ENCODE results near the gene RETSAT. TPM values are rescaled to one million over a fixed set of nuclear protein-coding genes. Genes with fewer than 3 reads are reported as not detected.

Gene RETSAT
- total and polyA plus RNA-seq, 2 of the 13 experiments (the other 11 are each of a cell fraction or from before 2014, with no cell fraction given): 46.7 to 61.0 TPM

DNA sequence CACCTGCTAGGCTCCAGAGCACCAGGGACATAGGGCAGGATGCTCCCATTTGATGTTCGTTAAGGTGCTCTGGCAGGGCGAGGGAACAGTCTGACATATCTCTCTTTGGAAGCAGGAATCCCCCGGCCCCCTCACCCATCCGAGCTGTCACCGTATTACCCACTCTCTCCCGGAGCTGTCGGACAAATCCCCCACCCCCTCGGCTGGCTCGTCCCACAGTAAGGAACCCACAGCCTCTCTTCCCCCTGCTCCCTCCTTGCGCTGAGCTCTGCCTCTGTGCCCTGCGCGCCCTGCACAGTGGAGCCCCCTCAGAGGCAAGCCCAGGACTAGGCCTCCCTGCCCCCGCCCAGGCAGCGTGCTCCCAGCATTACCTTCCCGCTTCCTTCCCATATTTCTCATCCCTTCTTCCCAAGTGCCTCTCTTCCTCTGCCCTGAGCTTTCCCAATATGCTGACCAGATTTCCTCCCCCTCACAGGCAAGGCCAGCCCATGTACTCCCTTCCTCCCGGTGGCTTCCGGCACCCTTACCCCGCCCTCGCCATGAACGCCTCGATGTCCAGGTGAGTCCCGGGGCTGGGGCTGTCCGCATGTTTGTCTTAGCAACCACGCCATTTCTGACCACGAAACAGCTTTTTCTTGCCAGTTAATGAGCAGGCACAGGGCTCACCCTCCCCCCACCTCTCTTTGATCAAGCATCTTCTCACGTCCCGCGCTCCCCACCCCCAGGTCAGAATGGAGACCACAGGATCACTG is 50.4 kb downstream of the RETSAT start (continued):
- TF ChIP-seq, protein P1, sequence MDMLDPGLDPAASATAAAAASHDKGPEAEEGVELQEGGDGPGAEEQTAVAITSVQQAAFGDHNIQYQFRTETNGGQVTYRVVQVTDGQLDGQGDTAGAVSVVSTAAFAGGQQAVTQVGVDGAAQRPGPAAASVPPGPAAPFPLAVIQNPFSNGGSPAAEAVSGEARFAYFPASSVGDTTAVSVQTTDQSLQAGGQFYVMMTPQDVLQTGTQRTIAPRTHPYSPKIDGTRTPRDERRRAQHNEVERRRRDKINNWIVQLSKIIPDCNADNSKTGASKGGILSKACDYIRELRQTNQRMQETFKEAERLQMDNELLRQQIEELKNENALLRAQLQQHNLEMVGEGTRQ (IDR thresholded peaks at IDR 0.05; ENCODE audit: low read depth, low read length): no peak
- TF ChIP-seq, protein P1 (CRISPR knock-in tag; IDR thresholded peaks at IDR 0.05; ENCODE audit: borderline replicate concordance): no peak
- TF ChIP-seq HMG20A (CRISPR knock-in tag; IDR thresholded peaks at IDR 0.05; ENCODE audit: borderline replicate concordance) (no peak), PAWR (CRISPR knock-in tag; IDR thresholded peaks at IDR 0.05; ENCODE audit: borderline replicate concordance) (no peak), CHCHD3 (CRISPR knock-in tag; IDR thresholded peaks at IDR 0.05) (no peak), PLRG1 (conservative IDR thresholded peaks at IDR 0.05) (no peak), ZFY (CRISPR knock-in tag; IDR thresholded peaks at IDR 0.05) (no peak), SNAPC2 (CRISPR knock-in tag; IDR thresholded peaks at IDR 0.05) (0 out of 2 replicates have a peak, but pooled peaks have one; percentile 49), ZNF496 (CRISPR knock-in tag; IDR thresholded peaks at IDR 0.05; ENCODE audit: insufficient replicate concordance) (no peak), NCOA5 (CRISPR knock-in tag; IDR thresholded peaks at IDR 0.05) (no peak), KMT2B (CRISPR knock-in tag; IDR thresholded peaks at IDR 0.05) (no peak), EED (CRISPR knock-in tag; IDR thresholded peaks at IDR 0.05) (0 out of 2 replicates have a peak, but pooled peaks have one; percentile 28), ZNF225 (CRISPR knock-in tag; IDR thresholded peaks at IDR 0.05) (peak; percentile 72), ZNF713 (CRISPR knock-in tag; IDR thresholded peaks at IDR 0.05) (0 out of 2 replicates have a peak, but pooled peaks have one; percentile 42)
- TF ChIP-seq, protein P2, sequence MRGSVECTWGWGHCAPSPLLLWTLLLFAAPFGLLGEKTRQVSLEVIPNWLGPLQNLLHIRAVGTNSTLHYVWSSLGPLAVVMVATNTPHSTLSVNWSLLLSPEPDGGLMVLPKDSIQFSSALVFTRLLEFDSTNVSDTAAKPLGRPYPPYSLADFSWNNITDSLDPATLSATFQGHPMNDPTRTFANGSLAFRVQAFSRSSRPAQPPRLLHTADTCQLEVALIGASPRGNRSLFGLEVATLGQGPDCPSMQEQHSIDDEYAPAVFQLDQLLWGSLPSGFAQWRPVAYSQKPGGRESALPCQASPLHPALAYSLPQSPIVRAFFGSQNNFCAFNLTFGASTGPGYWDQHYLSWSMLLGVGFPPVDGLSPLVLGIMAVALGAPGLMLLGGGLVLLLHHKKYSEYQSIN (CRISPR knock-in tag; IDR thresholded peaks at IDR 0.05; ENCODE audit: borderline replicate concordance): no peak
- TF ChIP-seq, protein P3, sequence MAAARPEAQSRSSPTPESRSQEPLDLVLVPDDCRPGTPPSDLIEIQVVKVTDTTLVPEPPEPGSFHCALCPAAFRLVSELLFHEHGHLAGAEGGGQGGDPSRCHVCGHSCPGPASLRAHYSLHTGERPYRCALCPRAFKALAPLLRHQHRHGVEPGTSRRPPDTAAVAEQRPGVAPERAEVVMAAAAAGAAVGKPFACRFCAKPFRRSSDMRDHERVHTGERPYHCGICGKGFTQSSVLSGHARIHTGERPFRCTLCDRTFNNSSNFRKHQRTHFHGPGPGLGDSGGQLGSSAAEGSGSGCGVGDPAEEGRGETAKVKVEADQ (CRISPR knock-in tag; IDR thresholded peaks at IDR 0.05; ENCODE audit: borderline replicate concordance): no peak
- TF ChIP-seq, protein P4, sequence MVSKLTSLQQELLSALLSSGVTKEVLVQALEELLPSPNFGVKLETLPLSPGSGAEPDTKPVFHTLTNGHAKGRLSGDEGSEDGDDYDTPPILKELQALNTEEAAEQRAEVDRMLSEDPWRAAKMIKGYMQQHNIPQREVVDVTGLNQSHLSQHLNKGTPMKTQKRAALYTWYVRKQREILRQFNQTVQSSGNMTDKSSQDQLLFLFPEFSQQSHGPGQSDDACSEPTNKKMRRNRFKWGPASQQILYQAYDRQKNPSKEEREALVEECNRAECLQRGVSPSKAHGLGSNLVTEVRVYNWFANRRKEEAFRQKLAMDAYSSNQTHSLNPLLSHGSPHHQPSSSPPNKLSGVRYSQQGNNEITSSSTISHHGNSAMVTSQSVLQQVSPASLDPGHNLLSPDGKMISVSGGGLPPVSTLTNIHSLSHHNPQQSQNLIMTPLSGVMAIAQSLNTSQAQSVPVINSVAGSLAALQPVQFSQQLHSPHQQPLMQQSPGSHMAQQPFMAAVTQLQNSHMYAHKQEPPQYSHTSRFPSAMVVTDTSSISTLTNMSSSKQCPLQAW (CRISPR knock-in tag; IDR thresholded peaks at IDR 0.05): 0 out of 2 replicates have a peak, but pooled peaks have one; percentile 28
- TF ChIP-seq, protein P5, sequence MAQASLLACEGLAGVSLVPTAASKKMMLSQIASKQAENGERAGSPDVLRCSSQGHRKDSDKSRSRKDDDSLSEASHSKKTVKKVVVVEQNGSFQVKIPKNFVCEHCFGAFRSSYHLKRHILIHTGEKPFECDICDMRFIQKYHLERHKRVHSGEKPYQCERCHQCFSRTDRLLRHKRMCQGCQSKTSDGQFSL (CRISPR knock-in tag; IDR thresholded peaks at IDR 0.05): no peak
- TF ChIP-seq, protein P6, sequence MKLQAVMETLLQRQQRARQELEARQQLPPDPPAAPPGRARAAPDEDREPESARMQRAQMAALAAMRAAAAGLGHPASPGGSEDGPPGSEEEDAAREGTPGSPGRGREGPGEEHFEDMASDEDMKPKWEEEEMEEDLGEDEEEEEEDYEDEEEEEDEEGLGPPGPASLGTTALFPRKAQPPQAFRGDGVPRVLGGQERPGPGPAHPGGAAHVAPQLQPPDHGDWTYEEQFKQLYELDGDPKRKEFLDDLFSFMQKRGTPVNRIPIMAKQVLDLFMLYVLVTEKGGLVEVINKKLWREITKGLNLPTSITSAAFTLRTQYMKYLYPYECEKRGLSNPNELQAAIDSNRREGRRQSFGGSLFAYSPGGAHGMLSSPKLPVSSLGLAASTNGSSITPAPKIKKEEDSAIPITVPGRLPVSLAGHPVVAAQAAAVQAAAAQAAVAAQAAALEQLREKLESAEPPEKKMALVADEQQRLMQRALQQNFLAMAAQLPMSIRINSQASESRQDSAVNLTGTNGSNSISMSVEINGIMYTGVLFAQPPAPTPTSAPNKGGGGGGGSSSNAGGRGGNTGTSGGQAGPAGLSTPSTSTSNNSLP (IDR thresholded peaks at IDR 0.05; ENCODE audit: low read depth, low read length): no peak

All from HepG2 (cell line).